ENCODE measurements around the gene KDM4E.

DNA sequence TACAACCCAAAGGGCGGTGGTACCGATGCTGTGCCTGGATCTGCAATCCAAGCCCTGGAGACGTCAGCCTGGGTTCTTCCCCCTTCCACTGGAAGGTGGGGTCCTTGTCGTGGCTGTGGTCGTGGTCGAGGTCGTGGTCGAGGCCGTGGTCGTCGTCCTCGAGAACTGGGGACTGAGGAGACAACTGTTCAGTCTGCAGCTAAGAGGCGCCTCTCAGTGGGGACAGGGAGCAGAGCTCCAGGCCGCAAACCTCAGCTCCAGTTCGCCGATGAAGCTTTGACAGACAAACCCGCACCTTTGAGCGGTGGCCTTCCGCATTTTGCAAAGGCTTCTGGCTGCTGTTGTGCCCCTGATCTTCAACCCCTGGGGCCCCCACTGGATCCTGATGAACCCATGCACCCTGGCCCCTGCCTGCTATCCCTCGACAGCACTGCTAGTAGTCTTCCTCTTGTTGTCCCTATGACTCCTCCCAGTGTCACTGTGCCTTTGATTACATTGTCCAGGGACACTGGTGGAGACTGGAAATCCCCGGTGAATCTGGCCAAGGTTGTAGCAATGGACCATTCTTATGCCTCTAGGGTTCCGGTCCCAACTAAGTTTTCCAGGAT lies 25.6 kb downstream of the KDM4E start:
- TF ChIP-seq, protein P1, sequence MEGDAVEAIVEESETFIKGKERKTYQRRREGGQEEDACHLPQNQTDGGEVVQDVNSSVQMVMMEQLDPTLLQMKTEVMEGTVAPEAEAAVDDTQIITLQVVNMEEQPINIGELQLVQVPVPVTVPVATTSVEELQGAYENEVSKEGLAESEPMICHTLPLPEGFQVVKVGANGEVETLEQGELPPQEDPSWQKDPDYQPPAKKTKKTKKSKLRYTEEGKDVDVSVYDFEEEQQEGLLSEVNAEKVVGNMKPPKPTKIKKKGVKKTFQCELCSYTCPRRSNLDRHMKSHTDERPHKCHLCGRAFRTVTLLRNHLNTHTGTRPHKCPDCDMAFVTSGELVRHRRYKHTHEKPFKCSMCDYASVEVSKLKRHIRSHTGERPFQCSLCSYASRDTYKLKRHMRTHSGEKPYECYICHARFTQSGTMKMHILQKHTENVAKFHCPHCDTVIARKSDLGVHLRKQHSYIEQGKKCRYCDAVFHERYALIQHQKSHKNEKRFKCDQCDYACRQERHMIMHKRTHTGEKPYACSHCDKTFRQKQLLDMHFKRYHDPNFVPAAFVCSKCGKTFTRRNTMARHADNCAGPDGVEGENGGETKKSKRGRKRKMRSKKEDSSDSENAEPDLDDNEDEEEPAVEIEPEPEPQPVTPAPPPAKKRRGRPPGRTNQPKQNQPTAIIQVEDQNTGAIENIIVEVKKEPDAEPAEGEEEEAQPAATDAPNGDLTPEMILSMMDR (IDR thresholded peaks at IDR 0.05; ENCODE audit: insufficient read depth, low read length): no peak
- TF ChIP-seq POLR2AphosphoS5 (IDR thresholded peaks at IDR 0.05; ENCODE audit: low read depth): no peak
- no peak for TF ChIP-seq GABPA (IDR thresholded peaks at IDR 0.05; ENCODE audit: low read depth)
- TF ChIP-seq, protein P2, sequence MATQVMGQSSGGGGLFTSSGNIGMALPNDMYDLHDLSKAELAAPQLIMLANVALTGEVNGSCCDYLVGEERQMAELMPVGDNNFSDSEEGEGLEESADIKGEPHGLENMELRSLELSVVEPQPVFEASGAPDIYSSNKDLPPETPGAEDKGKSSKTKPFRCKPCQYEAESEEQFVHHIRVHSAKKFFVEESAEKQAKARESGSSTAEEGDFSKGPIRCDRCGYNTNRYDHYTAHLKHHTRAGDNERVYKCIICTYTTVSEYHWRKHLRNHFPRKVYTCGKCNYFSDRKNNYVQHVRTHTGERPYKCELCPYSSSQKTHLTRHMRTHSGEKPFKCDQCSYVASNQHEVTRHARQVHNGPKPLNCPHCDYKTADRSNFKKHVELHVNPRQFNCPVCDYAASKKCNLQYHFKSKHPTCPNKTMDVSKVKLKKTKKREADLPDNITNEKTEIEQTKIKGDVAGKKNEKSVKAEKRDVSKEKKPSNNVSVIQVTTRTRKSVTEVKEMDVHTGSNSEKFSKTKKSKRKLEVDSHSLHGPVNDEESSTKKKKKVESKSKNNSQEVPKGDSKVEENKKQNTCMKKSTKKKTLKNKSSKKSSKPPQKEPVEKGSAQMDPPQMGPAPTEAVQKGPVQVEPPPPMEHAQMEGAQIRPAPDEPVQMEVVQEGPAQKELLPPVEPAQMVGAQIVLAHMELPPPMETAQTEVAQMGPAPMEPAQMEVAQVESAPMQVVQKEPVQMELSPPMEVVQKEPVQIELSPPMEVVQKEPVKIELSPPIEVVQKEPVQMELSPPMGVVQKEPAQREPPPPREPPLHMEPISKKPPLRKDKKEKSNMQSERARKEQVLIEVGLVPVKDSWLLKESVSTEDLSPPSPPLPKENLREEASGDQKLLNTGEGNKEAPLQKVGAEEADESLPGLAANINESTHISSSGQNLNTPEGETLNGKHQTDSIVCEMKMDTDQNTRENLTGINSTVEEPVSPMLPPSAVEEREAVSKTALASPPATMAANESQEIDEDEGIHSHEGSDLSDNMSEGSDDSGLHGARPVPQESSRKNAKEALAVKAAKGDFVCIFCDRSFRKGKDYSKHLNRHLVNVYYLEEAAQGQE (IDR thresholded peaks at IDR 0.05; ENCODE audit: insufficient replicate concordance, low read depth): no peak
- no peak for TF ChIP-seq SPI1 (IDR thresholded peaks at IDR 0.05; ENCODE audit: borderline replicate concordance, low read depth)

Measured in HL-60 (cell line).